Ectodermal cell (in vitro differentiated cells): ENCODE results near the gene PHF12.
"Not testable (repeated sequence)": the region's sequence is repeated elsewhere in the genome, so short reads cannot be mapped to it uniquely, and the experiment has no call there.

Experiments used
- H3K27ac ChIP-seq: 2 replicates; pipeline ENCODE4 v1.7.0; 2013; ENCODE audit warnings: mild to moderate bottlenecking, low read depth, low read length; ENCODE audit not compliant: insufficient read depth, poor library complexity, severe bottlenecking
- H3K27me3 ChIP-seq: 2 replicates; pipeline ENCODE4 v1.7.0; 2013; ENCODE audit warnings: mild to moderate bottlenecking, low read length; ENCODE audit not compliant: insufficient read depth, control insufficient read depth, poor library complexity, severe bottlenecking
- H3K36me3 ChIP-seq: one replicate; pipeline ENCODE4 v1.7.0; 2013; ENCODE audit warnings: low read length; ENCODE audit not compliant: control insufficient read depth, insufficient read depth
- H3K4me1 ChIP-seq: one replicate; pipeline ENCODE4 v1.7.0; 2013; ENCODE audit warnings: low read length; ENCODE audit not compliant: control insufficient read depth, insufficient read depth
- H3K4me3 ChIP-seq: 2 replicates; pipeline ENCODE4 v1.7.0; 2013; ENCODE audit warnings: low read depth, low read length, control low read depth; ENCODE audit not compliant: insufficient read depth
- H3K9me3 ChIP-seq: 2 replicates; pipeline ENCODE4 v1.7.0; 2013; ENCODE audit warnings: mild to moderate bottlenecking, low read length, moderate library complexity; ENCODE audit not compliant: control insufficient read depth
- WGBS, 2 experiments: methylation state at CpG; one replicate each; pipeline ENCODE4 v1.1.7; 2013; ENCODE audit warnings: missing lambda C conversion rate in 2 of 2; 5-methylcytosine and 5-hydroxymethylcytosine counted together

PHF12 gene

GRCh38 chr17:28896884-28897768 is 54.2 kb downstream of the PHF12 start, which contains the start of gene FLOT2:
Gene FLOT2 (minus strand): TSS chr17:28897733. CDS start chr17:28897574, 159 bp downstream.
- no peaks in the 10 kb centered on the region for H3K9me3 ChIP-seq
- peak within 1 kb of the TSS; percentile 47 for H3K27ac ChIP-seq
- H3K4me3 ChIP-seq, result peak within 1 kb of the TSS; percentile 94
- WGBS, 2 experiments, result 0% methylated on average over 73 of the region's 73 CpGs
- no peaks in the 10 kb centered on the region for H3K36me3 ChIP-seq
- H3K27me3 ChIP-seq, result no peaks in the 10 kb centered on the region
- H3K4me1 ChIP-seq, result peaks cover 10% of the 10 kb centered on the region

GRCh38 chr17:28896491-28896883 is 54.8 kb downstream of the PHF12 start:
- Histone ChIP-seq H3K9me3 (no peaks in the 10 kb centered on the region), H3K4me1 (peaks cover 10% of the 10 kb centered on the region), H3K27ac (no peak overlapping the region), H3K4me3 (peak overlapping the region; percentile 94), H3K27me3 (no peaks in the 10 kb centered on the region), H3K36me3 (no peaks in the 10 kb centered on the region)
- WGBS, 2 experiments, result 4 to 6% methylated on average over 5 of the region's 5 CpGs

- no peaks in the 10 kb centered on the region for H3K36me3 ChIP-seq
- 60 to 69% methylated on average over 3 of the region's 3 CpGs for WGBS, 2 experiments
- no peaks in the 10 kb centered on the region for H3K9me3 ChIP-seq
- peak overlapping the region; percentile 94 for H3K4me3 ChIP-seq
- H3K4me1 ChIP-seq, result peaks cover 10% of the 10 kb centered on the region
- H3K27me3 ChIP-seq, result no peaks in the 10 kb centered on the region
- H3K27ac ChIP-seq, result no peak overlapping the region
Measured at GRCh38 chr17:28895794-28896447, 55.4 kb downstream of the PHF12 start.

- 94% methylated on average over 14 to 16 of the region's 16 CpGs for WGBS, 2 experiments
- H3K27ac ChIP-seq, H3K4me3 ChIP-seq, H3K9me3 ChIP-seq, H3K36me3 ChIP-seq, H3K4me1 ChIP-seq, H3K27me3 ChIP-seq: not testable (repeated sequence)
Measured at GRCh38 chr17:28893248-28894183, 57.8 kb downstream of the PHF12 start.

- H3K27me3 ChIP-seq, result no peaks in the 10 kb centered on the region
- no peak overlapping the region for H3K4me3 ChIP-seq
- H3K9me3 ChIP-seq, result no peaks in the 10 kb centered on the region
- H3K4me1 ChIP-seq, result peaks cover 10% of the 10 kb centered on the region
- 88 to 94% methylated on average over 4 of the region's 4 CpGs for WGBS, 2 experiments
- no peak overlapping the region for H3K27ac ChIP-seq
- H3K36me3 ChIP-seq, result no peaks in the 10 kb centered on the region
Measured at GRCh38 chr17:28892024-28892423, 59.3 kb downstream of the PHF12 start.

- Histone ChIP-seq H3K27me3 (no peaks in the 10 kb centered on the region), H3K4me3 (no peak overlapping the region), H3K9me3 (no peaks in the 10 kb centered on the region), H3K27ac (no peak overlapping the region), H3K36me3 (no peaks in the 10 kb centered on the region), H3K4me1 (peaks cover 8% of the 10 kb centered on the region)
- WGBS, 2 experiments, result 92 to 95% methylated on average over 1 of the region's 1 CpG
Measured at GRCh38 chr17:28891201-28891600, 60.1 kb downstream of the PHF12 start.

GRCh38 chr17:28889996-28890395 is 61.3 kb downstream of the PHF12 start:
- 90 to 91% methylated on average over 5 of the region's 5 CpGs for WGBS, 2 experiments
- Histone ChIP-seq H3K27ac (no peak overlapping the region), H3K9me3 (no peaks in the 10 kb centered on the region), H3K36me3 (peaks cover 4% of the 10 kb centered on the region), H3K4me1 (no peaks in the 10 kb centered on the region), H3K27me3 (no peaks in the 10 kb centered on the region), H3K4me3 (no peak overlapping the region)

- no peaks in the 10 kb centered on the region for H3K4me1 ChIP-seq
- H3K36me3 ChIP-seq, result peaks cover 7% of the 10 kb centered on the region
- no peaks in the 10 kb centered on the region for H3K9me3 ChIP-seq
- H3K4me3 ChIP-seq, result no peak overlapping the region
- H3K27me3 ChIP-seq, result no peaks in the 10 kb centered on the region
- WGBS, 2 experiments, result 91% methylated on average over 7 of the region's 7 CpGs
- H3K27ac ChIP-seq, result no peak overlapping the region
Measured at GRCh38 chr17:28888832-28889231, 62.5 kb downstream of the PHF12 start.

GRCh38 chr17:28887871-28888471 is 63.3 kb downstream of the PHF12 start:
- Histone ChIP-seq H3K4me3 (no peak overlapping the region), H3K9me3 (no peaks in the 10 kb centered on the region), H3K36me3 (peaks cover 7% of the 10 kb centered on the region), H3K4me1 (no peaks in the 10 kb centered on the region), H3K27ac (no peak overlapping the region), H3K27me3 (no peaks in the 10 kb centered on the region)
- WGBS, 2 experiments, result 90 to 91% methylated on average over 11 to 12 of the region's 12 CpGs
